Measurements from ENCODE around the gene LRWD1.
"Not testable (repeated sequence)": the region's sequence is repeated elsewhere in the genome, so short reads cannot be mapped to it uniquely, and the experiment has no call there.

DNA sequence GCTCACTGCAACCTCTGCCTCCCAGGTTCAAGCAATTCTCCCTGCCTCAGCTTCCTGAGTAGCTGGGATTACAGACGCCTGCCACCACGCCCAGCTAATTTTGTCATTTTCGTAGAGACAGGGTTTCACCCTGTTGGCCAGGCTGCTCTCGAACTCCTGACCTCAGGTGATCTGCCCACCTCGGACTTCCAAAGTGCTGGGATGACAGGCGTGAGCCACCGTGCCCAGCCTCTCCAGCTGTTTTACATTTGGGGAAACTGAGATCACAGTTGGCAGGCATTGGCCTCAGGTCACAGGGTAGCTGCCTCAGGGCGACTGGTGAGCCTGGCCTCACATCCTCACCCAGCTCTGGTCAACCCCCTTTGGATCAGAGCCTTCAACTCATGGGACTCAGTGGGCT, 45.8 kb downstream of the LRWD1 start:
- TF ChIP-seq, protein P1, sequence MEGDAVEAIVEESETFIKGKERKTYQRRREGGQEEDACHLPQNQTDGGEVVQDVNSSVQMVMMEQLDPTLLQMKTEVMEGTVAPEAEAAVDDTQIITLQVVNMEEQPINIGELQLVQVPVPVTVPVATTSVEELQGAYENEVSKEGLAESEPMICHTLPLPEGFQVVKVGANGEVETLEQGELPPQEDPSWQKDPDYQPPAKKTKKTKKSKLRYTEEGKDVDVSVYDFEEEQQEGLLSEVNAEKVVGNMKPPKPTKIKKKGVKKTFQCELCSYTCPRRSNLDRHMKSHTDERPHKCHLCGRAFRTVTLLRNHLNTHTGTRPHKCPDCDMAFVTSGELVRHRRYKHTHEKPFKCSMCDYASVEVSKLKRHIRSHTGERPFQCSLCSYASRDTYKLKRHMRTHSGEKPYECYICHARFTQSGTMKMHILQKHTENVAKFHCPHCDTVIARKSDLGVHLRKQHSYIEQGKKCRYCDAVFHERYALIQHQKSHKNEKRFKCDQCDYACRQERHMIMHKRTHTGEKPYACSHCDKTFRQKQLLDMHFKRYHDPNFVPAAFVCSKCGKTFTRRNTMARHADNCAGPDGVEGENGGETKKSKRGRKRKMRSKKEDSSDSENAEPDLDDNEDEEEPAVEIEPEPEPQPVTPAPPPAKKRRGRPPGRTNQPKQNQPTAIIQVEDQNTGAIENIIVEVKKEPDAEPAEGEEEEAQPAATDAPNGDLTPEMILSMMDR (conservative IDR thresholded peaks at IDR 0.05; ENCODE audit: low read length): not testable (repeated sequence)
- not testable (repeated sequence) for TF ChIP-seq EZH2phosphoT487 (IDR thresholded peaks at IDR 0.05; ENCODE audit: borderline replicate concordance, low read depth, low read length)
